Right renal cortex interstitium (tissue), 3 donors: ENCODE data around the gene SOX13. TPM values are rescaled to one million over a fixed set of nuclear protein-coding genes. Genes with fewer than 3 reads are reported as not detected.

ENCODE experiments used
- DNase-seq, 3 donors: peaks; one replicate each; pipeline ENCODE4 v3.0.0-alpha.2; 2013; ENCODE audit warnings: low read depth in 3 of 3, low spot score in 2 of 3
- polyA plus RNA-seq, 3 donors: library from polyadenylated mRNA; unstranded; fragments of 120-200 nt; gene quantifications; one replicate each; pipeline ENCODE4 v1.2.1, GENCODE V29; 2013; ENCODE audit not compliant: insufficient read length in 3 of 3

Gene SOX13
- polyA plus RNA-seq, 3 donors = 37.9 to 40.9 (median 40.6) TPM

GRCh38 chr1:204128464-204128963, 55.6 kb downstream of the SOX13 start:
- no peak for DNase-seq

- no peak for DNase-seq
These were observed 56.3 kb downstream of the SOX13 start for GRCh38 chr1:204128964-204129896.

- DNase-seq = no peak
These were observed 57.3 kb downstream of the SOX13 start for GRCh38 chr1:204130178-204130577.

GRCh38 chr1:204130981-204131892, 58.3 kb downstream of the SOX13 start:
- no peak for DNase-seq

GRCh38 chr1:204131978-204132377, 59.1 kb downstream of the SOX13 start:
- DNase-seq = no peak

GRCh38 chr1:204132718-204133117, 59.8 kb downstream of the SOX13 start:
- DNase-seq = no peak

- no peak for DNase-seq
These were observed 61.2 kb downstream of the SOX13 start for GRCh38 chr1:204134103-204134502.

- DNase-seq = no peak
These were observed 63.9 kb downstream of the SOX13 start for GRCh38 chr1:204136814-204137213.

- DNase-seq = no peak
These were observed 66.2 kb downstream of the SOX13 start for GRCh38 chr1:204139088-204139487.

- no peak for DNase-seq
These were observed 67.0 kb downstream of the SOX13 start for GRCh38 chr1:204139952-204140351.

GRCh38 chr1:204141131-204141530, 68.2 kb downstream of the SOX13 start:
- DNase-seq = no peak

GRCh38 chr1:204142032-204142974, 69.4 kb downstream of the SOX13 start:
- no peak for DNase-seq

- no peak for DNase-seq
These were observed 70.5 kb downstream of the SOX13 start for GRCh38 chr1:204143276-204144041.

- no peak for DNase-seq
These were observed 72.2 kb downstream of the SOX13 start for GRCh38 chr1:204145033-204145504.

GRCh38 chr1:204146309-204146708, 73.4 kb downstream of the SOX13 start:
- no peak for DNase-seq

- no peak for DNase-seq
These were observed 74.0 kb downstream of the SOX13 start for GRCh38 chr1:204146965-204147364.

- no peak for DNase-seq
These were observed 74.8 kb downstream of the SOX13 start for GRCh38 chr1:204147406-204148383.

GRCh38 chr1:204149107-204149506, 76.2 kb downstream of the SOX13 start:
- no peak for DNase-seq
